Subcutaneous abdominal adipose tissue (tissue), 5 donors: ENCODE results near the gene SIRT4.

Experiments
- H3K27ac ChIP-seq: one replicate; pipeline ENCODE4 v1.7.0; 2013; ENCODE audit warnings: low read depth, mild to moderate bottlenecking, inconsistent platforms, low read length, moderate library complexity
- H3K27me3 ChIP-seq, 5 donors: one replicate each; pipeline ENCODE4 v1.7.0; 2013; ENCODE audit warnings: low read length in 5 of 5, inconsistent platforms in 1 of 5; ENCODE audit not compliant: control insufficient read depth in 5 of 5, insufficient read depth in 4 of 5
- H3K36me3 ChIP-seq, 5 donors: one replicate each; pipeline ENCODE4 v1.7.0; 2013; ENCODE audit warnings: low read length in 5 of 5; ENCODE audit not compliant: control insufficient read depth in 5 of 5, insufficient read depth in 5 of 5
- H3K4me1 ChIP-seq, 5 donors: one replicate each; pipeline ENCODE4 v1.7.0; 2013; ENCODE audit warnings: low read length in 5 of 5, mild to moderate bottlenecking in 3 of 5, moderate library complexity in 1 of 5; ENCODE audit not compliant: control insufficient read depth in 5 of 5, insufficient read depth in 5 of 5
- H3K4me3 ChIP-seq, 5 donors: one replicate each; pipeline ENCODE4 v1.7.0; 2013; ENCODE audit warnings: low read length in 5 of 5, low read depth in 1 of 5
- H3K9ac ChIP-seq, 5 donors: one replicate each; pipeline ENCODE4 v1.7.0; 2013; ENCODE audit warnings: low read length in 5 of 5, mild to moderate bottlenecking in 4 of 5, moderate library complexity in 3 of 5
- H3K9me3 ChIP-seq, 5 donors: one replicate each; pipeline ENCODE4 v1.7.0; 2013; ENCODE audit warnings: low read length in 5 of 5; ENCODE audit not compliant: control insufficient read depth in 5 of 5
- donor health status: healthy.
- donor health status: healthy.
- donor health status: healthy.
- donor health status: healthy.
- donor health status: healthy.

Gene SIRT4

GRCh38 chr12:120278137-120279069, 23.7 kb upstream of the SIRT4 start:
- H3K4me1 ChIP-seq = no peaks in the 10 kb centered on the region
- no peaks in the 10 kb centered on the region for H3K36me3 ChIP-seq
- no peak overlapping the region for H3K27ac ChIP-seq
- no peaks in the 10 kb centered on the region for H3K9me3 ChIP-seq
- H3K27me3 ChIP-seq = no peaks in the 10 kb centered on the region
- H3K9ac ChIP-seq = no peak overlapping the region
- H3K4me3 ChIP-seq = no peak overlapping the region

- Histone ChIP-seq H3K36me3 (no peaks in the 10 kb centered on the region), H3K9me3 (no peaks in the 10 kb centered on the region), H3K9ac (no peak overlapping the region), H3K27ac (no peak overlapping the region), H3K4me1 (peaks cover 0 to 5% (median 0%) of the 10 kb centered on the region in 5 donors), H3K27me3 (no peaks in the 10 kb centered on the region), H3K4me3 (no peak overlapping the region)
Measured at GRCh38 chr12:120283318-120283717, 18.8 kb upstream of the SIRT4 start.

DNA sequence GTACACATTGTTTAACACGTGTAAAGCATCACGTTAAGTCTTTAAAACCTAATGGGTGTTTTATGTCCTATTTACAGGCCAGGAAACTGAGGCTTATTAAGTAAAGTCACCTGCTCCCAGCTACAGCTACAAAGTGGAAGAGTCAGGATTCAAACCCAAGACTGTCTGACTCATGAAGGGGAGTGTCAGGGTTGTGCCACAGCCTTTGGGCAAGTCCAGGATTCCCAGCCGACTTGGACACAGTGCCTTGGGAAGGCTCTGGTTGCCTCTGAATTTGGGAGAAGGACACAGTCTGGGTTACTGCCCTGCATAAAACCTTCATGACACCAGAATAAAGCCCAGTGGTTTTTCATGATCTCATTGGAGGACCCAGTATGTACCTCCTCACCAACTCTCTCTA, 17.7 kb upstream of the SIRT4 start:
- no peaks in the 10 kb centered on the region for H3K36me3 ChIP-seq
- H3K4me3 ChIP-seq = no peak overlapping the region
- H3K9ac ChIP-seq = no peak overlapping the region
- H3K27me3 ChIP-seq = no peaks in the 10 kb centered on the region
- no peaks in the 10 kb centered on the region for H3K9me3 ChIP-seq
- H3K27ac ChIP-seq = no peak overlapping the region
- H3K4me1 ChIP-seq = peaks cover 0 to 5% (median 0%) of the 10 kb centered on the region in 5 donors

DNA sequence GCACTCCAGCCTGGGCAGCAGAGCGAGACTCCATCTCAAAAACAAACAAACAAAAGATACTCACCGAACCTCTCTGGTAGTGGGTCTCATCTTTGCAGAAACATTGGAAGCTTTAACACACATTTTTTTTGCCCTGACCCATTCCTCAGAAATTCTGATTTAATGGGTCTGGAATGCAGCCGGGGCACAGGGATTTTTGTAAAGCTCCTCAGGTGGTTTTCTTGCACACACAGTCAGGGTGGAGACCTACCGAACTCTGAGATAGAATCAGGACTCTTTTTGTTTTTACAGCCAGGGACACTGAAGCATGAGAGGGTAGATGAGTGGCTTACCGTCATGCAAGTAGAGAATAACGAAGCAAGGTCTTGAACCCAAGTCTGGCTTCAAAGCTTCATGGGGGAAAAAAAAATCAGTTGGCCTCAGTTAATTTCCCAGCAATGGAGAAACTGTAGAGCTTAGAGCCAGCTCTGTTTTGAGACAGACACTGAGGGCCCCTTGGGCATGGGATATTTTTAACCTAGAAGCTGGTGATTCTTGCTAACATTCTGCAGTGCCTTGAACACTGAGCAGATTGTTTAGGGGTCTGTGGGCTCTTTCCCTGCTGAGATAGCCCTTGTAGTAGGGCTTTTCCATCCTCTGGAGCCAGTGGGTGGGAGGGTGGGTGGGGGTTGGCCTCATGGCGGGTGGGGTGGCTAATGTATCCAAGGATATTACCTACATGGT, 15.2 kb upstream of the SIRT4 start:
- Histone ChIP-seq H3K4me3 (no peak overlapping the region), H3K36me3 (no peaks in the 10 kb centered on the region), H3K9me3 (no peaks in the 10 kb centered on the region), H3K27me3 (no peaks in the 10 kb centered on the region), H3K27ac (no peak overlapping the region), H3K9ac (no peak overlapping the region), H3K4me1 (peaks cover 3 to 13% (median 11%) of the 10 kb centered on the region in 5 donors)

DNA sequence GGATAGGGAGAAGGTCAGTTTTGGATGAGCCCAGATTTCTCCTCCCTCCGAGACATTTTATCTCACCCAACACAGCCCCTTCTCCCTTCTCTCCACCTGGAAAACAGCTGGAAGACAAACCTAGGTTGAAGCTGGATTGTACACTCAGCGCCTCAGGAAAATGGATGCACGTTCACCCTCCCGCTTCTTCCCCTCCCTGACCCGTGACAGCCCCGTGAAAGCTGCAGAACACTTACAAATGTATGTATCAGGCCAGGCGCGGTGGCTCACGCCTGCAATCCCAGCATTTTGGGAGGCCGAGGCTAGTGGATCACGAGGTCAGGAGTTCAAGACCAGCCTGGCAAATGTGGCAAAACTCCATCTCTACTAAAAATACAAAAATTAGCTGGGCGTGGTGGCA, 14.6 kb upstream of the SIRT4 start:
- Histone ChIP-seq H3K27me3 (no peaks in the 10 kb centered on the region), H3K27ac (no peak overlapping the region), H3K4me1 (peaks cover 5 to 16% (median 15%) of the 10 kb centered on the region in 5 donors)

GRCh38 chr12:120290609-120291305, 11.4 kb upstream of the SIRT4 start:
- Histone ChIP-seq H3K4me3 (peak overlapping the region; percentile 14 to 53 (median 38)), H3K36me3 (no peaks in the 10 kb centered on the region), H3K9me3 (no peaks in the 10 kb centered on the region), H3K27me3 (no peaks in the 10 kb centered on the region), H3K4me1 (peaks cover 5 to 26% (median 19%) of the 10 kb centered on the region in 5 donors), H3K27ac (peak overlapping the region; percentile 97), H3K9ac (peak overlapping the region; percentile 30 to 86 (median 57))

More for the DNA sequence above, 14.6 kb upstream of the SIRT4 start:
- H3K4me3 ChIP-seq = no peak overlapping the region
- no peaks in the 10 kb centered on the region for H3K36me3 ChIP-seq
- H3K9me3 ChIP-seq = no peaks in the 10 kb centered on the region
- H3K9ac ChIP-seq = no peak overlapping the region

DNA sequence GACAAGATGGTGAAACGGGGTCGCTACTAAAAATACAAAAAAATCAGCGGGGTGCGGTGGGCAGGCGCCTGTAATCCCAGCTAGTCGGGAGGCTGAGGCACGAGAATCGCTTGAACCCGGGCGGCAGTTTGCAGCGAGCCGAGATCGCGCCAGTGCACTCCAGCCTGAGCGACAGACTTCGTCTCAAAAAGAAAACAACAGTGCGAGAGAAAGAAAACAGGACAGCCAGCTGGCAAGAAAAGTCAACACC, 9.8 kb upstream of the SIRT4 start:
- H3K4me1 ChIP-seq = peaks cover 5 to 26% (median 19%) of the 10 kb centered on the region in 5 donors
- peak overlapping the region; percentile 97 for H3K27ac ChIP-seq
- H3K27me3 ChIP-seq = no peaks in the 10 kb centered on the region
- peak overlapping the region; percentile 8 to 88 (median 79) for H3K9ac ChIP-seq
- no peaks in the 10 kb centered on the region for H3K9me3 ChIP-seq
- H3K36me3 ChIP-seq = no peaks in the 10 kb centered on the region
- H3K4me3 ChIP-seq = peak overlapping the region; percentile 67 to 83 (median 69)

DNA sequence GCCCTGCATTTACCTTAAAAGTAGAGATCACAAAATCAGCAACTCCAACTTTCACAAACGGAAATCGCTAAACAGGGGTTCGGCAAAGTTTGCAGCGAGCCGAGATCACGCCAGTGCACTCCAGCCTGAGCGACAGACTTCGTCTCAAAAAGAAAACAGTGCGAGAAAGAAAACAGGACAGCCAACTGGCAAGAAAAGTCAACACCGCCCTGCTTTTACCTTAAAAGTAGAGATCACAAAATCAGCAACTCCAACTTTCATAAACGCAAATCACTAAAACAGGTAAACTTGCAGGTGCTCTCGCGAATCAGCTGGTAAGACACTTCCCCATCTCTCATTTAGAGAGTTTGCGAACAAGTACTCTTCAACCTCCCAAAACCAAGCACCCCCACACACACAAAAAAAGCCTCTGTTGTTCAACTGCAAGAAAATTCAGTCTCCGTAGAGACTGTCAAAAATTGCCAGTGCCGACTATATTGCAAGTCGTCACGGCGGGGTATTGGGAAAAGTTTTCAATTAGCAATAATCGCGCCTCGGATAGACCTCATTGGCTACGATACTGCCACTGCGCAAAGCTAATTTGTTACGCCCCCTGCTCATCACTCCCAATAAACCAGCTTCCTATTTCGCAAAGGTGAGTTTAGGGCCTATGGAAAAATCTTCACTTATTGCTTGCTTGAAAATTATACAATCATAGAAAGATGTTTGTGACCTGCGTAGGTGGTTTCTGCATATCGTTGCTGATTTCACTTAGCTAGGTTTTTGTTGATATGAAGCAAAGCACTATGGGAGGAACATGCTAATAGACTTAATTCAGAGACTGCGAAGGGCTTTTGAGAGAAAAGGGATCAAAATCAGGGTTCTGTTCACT, 9.2 kb upstream of the SIRT4 start, which contains the start of gene RNU4-1:
TSS of gene RNU4-1 (minus strand) at position 577 of the 871 bp plus-strand sequence.
- Histone ChIP-seq H3K36me3 (no peaks in the 10 kb centered on the region), H3K4me1 (peaks cover 5 to 26% (median 19%) of the 10 kb centered on the region in 5 donors), H3K27me3 (no peaks in the 10 kb centered on the region), H3K9ac (peak within 1 kb of the TSS; percentile 76 to 88 (median 82)), H3K4me3 (peak within 1 kb of the TSS; percentile 67 to 83 (median 69)), H3K27ac (peak within 1 kb of the TSS; percentile 97), H3K9me3 (no peaks in the 10 kb centered on the region)

GRCh38 chr12:120314220-120314619, 12.1 kb downstream of the SIRT4 start:
- no peak overlapping the region for H3K4me3 ChIP-seq
- H3K9ac ChIP-seq = no peak overlapping the region
- H3K36me3 ChIP-seq = no peaks in the 10 kb centered on the region
- no peaks in the 10 kb centered on the region for H3K9me3 ChIP-seq
- no peak overlapping the region for H3K27ac ChIP-seq
- H3K4me1 ChIP-seq = peaks cover 0 to 14% (median 13%) of the 10 kb centered on the region in 5 donors
- H3K27me3 ChIP-seq = no peaks in the 10 kb centered on the region
